ENCODE results near the gene RALB.

RALB gene

GRCh38 chr2:120314690-120315366 lies 62.2 kb downstream of the RALB start:
- Histone ChIP-seq H2AFZ (ENCODE audit: low read depth, low read length) (no peak overlapping the region), H3K23ac (ENCODE audit: low read length in 2 of 2) (no peak overlapping the region), H3K27me3 (ENCODE audit: control insufficient read depth in 1 of 2, insufficient read depth in 1 of 2, low read length in 2 of 2) (peaks cover 19 to 36% of the 10 kb centered on the region in 2 experiments), H3K36me3 (ENCODE audit: control insufficient read depth in 1 of 2, insufficient read depth in 2 of 2, low read depth in 1 of 2, low read length in 2 of 2) (no peaks in the 10 kb centered on the region), H2BK120ac (ENCODE audit: low read depth, low read length) (no peak overlapping the region), H2BK12ac (ENCODE audit: low read length in 2 of 2) (no peak overlapping the region), H3K79me1 (replicated peaks; ENCODE audit: low read length, poor library complexity, severe bottlenecking) (no peaks in the 10 kb centered on the region), H3K4me3 (ENCODE audit: insufficient read depth in 1 of 2, low read depth in 1 of 2, low read length in 2 of 2) (no peak overlapping the region), H3K9me3 (ENCODE audit: control insufficient read depth, low read length) (no peaks in the 10 kb centered on the region), H3K4me2 (ENCODE audit: low read length, poor library complexity, severe bottlenecking) (no peak overlapping the region), H2BK5ac (ENCODE audit: low read depth, low read length, poor library complexity, severe bottlenecking) (no peak overlapping the region), H2BK15ac (ENCODE audit: low read depth, poor library complexity, severe bottlenecking) (no peak overlapping the region), H4K8ac (ENCODE audit: low read length) (no peak overlapping the region), H3K18ac (ENCODE audit: low read depth in 1 of 2, low read length in 2 of 2) (no peak overlapping the region), H3K9ac (ENCODE audit: low read length) (no peak overlapping the region), H4K91ac (ENCODE audit: low read length) (no peak overlapping the region), H3K27ac (ENCODE audit: low read length, poor library complexity, severe bottlenecking) (no peak overlapping the region), H3K4ac (ENCODE audit: low read depth in 1 of 2, low read length in 2 of 2) (peak overlapping the region in 1 of 2 experiments; percentile 25), H2AK5ac (ENCODE audit: low read length, severe bottlenecking) (no peak overlapping the region), H3K14ac (ENCODE audit: low read length in 2 of 2) (no peak overlapping the region), H3K4me1 (ENCODE audit: control insufficient read depth, insufficient read depth, low read depth, low read length) (peaks cover 2% of the 10 kb centered on the region)
- DNase-seq, result no peak
- WGBS, result 81% methylated on average over 19 of the region's 19 CpGs

- H2BK120ac ChIP-seq (ENCODE audit: low read depth, low read length), result no peak overlapping the region
Measured at GRCh38 chr2:120315367-120316033, 62.8 kb downstream of the RALB start.

DNA sequence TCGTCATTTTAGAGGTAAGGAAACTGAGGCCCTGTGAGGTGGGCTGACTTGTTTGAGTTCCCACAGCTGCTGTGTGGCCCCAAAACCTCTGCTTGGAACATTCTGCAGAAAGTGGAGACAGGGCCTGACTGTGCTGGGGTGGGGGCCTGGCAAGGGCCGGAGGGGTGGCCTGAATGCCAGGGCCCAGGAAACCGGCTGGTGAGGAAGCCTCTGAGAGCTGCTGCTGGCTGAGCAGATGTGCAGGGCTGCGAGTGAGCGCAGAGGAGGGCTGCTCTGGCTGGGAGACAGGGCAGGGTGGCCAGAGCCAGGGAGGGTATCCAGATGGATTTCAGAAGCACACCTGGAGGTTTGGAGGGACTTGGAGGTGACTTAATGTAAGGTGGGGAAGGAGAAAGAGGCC lies 63.4 kb downstream of the RALB start:
- H3K9me3 ChIP-seq (ENCODE audit: control insufficient read depth, low read length), result no peaks in the 10 kb centered on the region
- H3K27ac ChIP-seq (ENCODE audit: low read length, poor library complexity, severe bottlenecking), result no peak overlapping the region
- H3K27me3 ChIP-seq (ENCODE audit: control insufficient read depth in 1 of 2, insufficient read depth in 1 of 2, low read length in 2 of 2), result peaks cover 24 to 45% of the 10 kb centered on the region in 2 experiments
- H3K14ac ChIP-seq (ENCODE audit: low read length in 2 of 2), result no peak overlapping the region
- no peaks in the 10 kb centered on the region for H3K79me1 ChIP-seq (replicated peaks; ENCODE audit: low read length, poor library complexity, severe bottlenecking)
- no peak overlapping the region for H2BK120ac ChIP-seq (ENCODE audit: low read depth, low read length)
- no peak overlapping the region for H4K8ac ChIP-seq (ENCODE audit: low read length)
- no peak overlapping the region for H3K23ac ChIP-seq (ENCODE audit: low read length in 2 of 2)
- no peak for DNase-seq
- no peak overlapping the region for H2BK5ac ChIP-seq (ENCODE audit: low read depth, low read length, poor library complexity, severe bottlenecking)
- no peak overlapping the region for H3K4ac ChIP-seq (ENCODE audit: low read depth in 1 of 2, low read length in 2 of 2)
- no peak overlapping the region for H2AFZ ChIP-seq (ENCODE audit: low read depth, low read length)
- H2BK15ac ChIP-seq (ENCODE audit: low read depth, poor library complexity, severe bottlenecking), result no peak overlapping the region
- H2BK12ac ChIP-seq (ENCODE audit: low read length in 2 of 2), result no peak overlapping the region
- no peak overlapping the region for H3K9ac ChIP-seq (ENCODE audit: low read length)
- no peak overlapping the region for H2AK5ac ChIP-seq (ENCODE audit: low read length, severe bottlenecking)
- H3K4me3 ChIP-seq (ENCODE audit: insufficient read depth in 1 of 2, low read depth in 1 of 2, low read length in 2 of 2), result no peak overlapping the region
- H3K18ac ChIP-seq (ENCODE audit: low read depth in 1 of 2, low read length in 2 of 2), result no peak overlapping the region
- WGBS, result 90% methylated on average over 5 of the region's 5 CpGs
- no peak overlapping the region for H3K4me2 ChIP-seq (ENCODE audit: low read length, poor library complexity, severe bottlenecking)
- H3K36me3 ChIP-seq (ENCODE audit: control insufficient read depth in 1 of 2, insufficient read depth in 2 of 2, low read depth in 1 of 2, low read length in 2 of 2), result no peaks in the 10 kb centered on the region
- no peak overlapping the region for H4K91ac ChIP-seq (ENCODE audit: low read length)
- peaks cover 2% of the 10 kb centered on the region for H3K4me1 ChIP-seq (ENCODE audit: control insufficient read depth, insufficient read depth, low read depth, low read length)

More at GRCh38 chr2:120315367-120316033, 62.8 kb downstream of the RALB start:
- H2AFZ ChIP-seq (ENCODE audit: low read depth, low read length), result no peak overlapping the region
- no peak overlapping the region for H3K4me2 ChIP-seq (ENCODE audit: low read length, poor library complexity, severe bottlenecking)
- H3K9ac ChIP-seq (ENCODE audit: low read length), result no peak overlapping the region
- H4K8ac ChIP-seq (ENCODE audit: low read length), result no peak overlapping the region
- no peak overlapping the region for H3K18ac ChIP-seq (ENCODE audit: low read depth in 1 of 2, low read length in 2 of 2)
- no peak overlapping the region for H2BK5ac ChIP-seq (ENCODE audit: low read depth, low read length, poor library complexity, severe bottlenecking)
- H3K4me3 ChIP-seq (ENCODE audit: insufficient read depth in 1 of 2, low read depth in 1 of 2, low read length in 2 of 2), result no peak overlapping the region
- no peak overlapping the region for H3K14ac ChIP-seq (ENCODE audit: low read length in 2 of 2)
- no peak overlapping the region for H2BK15ac ChIP-seq (ENCODE audit: low read depth, poor library complexity, severe bottlenecking)
- no peak overlapping the region for H4K91ac ChIP-seq (ENCODE audit: low read length)
- no peaks in the 10 kb centered on the region for H3K9me3 ChIP-seq (ENCODE audit: control insufficient read depth, low read length)
- peaks cover 2% of the 10 kb centered on the region for H3K4me1 ChIP-seq (ENCODE audit: control insufficient read depth, insufficient read depth, low read depth, low read length)
- peak overlapping the region in 1 of 2 experiments; percentile 25 for H3K4ac ChIP-seq (ENCODE audit: low read depth in 1 of 2, low read length in 2 of 2)
- H3K36me3 ChIP-seq (ENCODE audit: control insufficient read depth in 1 of 2, insufficient read depth in 2 of 2, low read depth in 1 of 2, low read length in 2 of 2), result no peaks in the 10 kb centered on the region
- no peak overlapping the region for H2AK5ac ChIP-seq (ENCODE audit: low read length, severe bottlenecking)
- H2BK12ac ChIP-seq (ENCODE audit: low read length in 2 of 2), result no peak overlapping the region
- H3K27me3 ChIP-seq (ENCODE audit: control insufficient read depth in 1 of 2, insufficient read depth in 1 of 2, low read length in 2 of 2), result peaks cover 24 to 43% of the 10 kb centered on the region in 2 experiments
- peak overlapping the region in 1 of 2 experiments; percentile 17 for H3K23ac ChIP-seq (ENCODE audit: low read length in 2 of 2)
- H3K79me1 ChIP-seq (replicated peaks; ENCODE audit: low read length, poor library complexity, severe bottlenecking), result no peaks in the 10 kb centered on the region
- no peak overlapping the region for H3K27ac ChIP-seq (ENCODE audit: low read length, poor library complexity, severe bottlenecking)
- DNase-seq, result no peak
- 90% methylated on average over 17 of the region's 17 CpGs for WGBS

DNA sequence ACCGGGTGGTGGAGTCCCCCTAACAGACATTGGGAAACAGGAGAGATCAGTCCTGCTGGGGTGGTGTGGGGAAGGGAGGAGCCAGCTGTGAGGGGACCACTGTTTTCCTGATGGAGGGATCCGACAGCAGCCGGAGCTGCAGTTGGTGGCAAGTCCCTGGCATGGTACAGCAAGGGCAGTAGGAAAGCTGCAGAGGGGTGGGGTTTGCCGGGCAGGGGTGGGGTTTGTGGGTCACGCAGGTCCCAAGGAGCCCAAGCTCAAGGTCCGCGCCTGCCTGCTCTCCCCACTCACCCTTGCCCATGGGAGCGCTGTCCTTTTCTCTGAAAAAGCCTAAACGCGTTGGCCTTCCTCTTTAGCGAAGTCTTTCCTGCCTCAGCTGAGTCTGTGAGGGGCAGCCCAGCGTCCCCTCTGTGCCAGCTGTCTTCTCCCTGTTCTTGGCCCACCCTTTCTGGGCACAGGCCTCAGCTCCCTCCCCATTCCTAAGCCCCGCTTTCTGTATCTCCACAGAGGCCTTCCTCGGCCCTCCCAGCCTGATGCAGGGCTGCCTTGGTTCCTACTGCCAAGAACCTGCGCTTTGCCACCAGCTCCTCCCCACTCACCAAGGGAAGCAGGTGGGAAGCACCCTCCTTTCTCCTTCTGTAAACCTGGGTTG lies 64.0 kb downstream of the RALB start:
- peaks cover 2% of the 10 kb centered on the region for H3K4me1 ChIP-seq (ENCODE audit: control insufficient read depth, insufficient read depth, low read depth, low read length)
- H2BK12ac ChIP-seq (ENCODE audit: low read length in 2 of 2), result no peak overlapping the region
- H3K4me2 ChIP-seq (ENCODE audit: low read length, poor library complexity, severe bottlenecking), result no peak overlapping the region
- H2AK5ac ChIP-seq (ENCODE audit: low read length, severe bottlenecking), result no peak overlapping the region
- peaks cover 25 to 45% of the 10 kb centered on the region in 2 experiments for H3K27me3 ChIP-seq (ENCODE audit: control insufficient read depth in 1 of 2, insufficient read depth in 1 of 2, low read length in 2 of 2)
- H3K27ac ChIP-seq (ENCODE audit: low read length, poor library complexity, severe bottlenecking), result no peak overlapping the region
- H2AFZ ChIP-seq (ENCODE audit: low read depth, low read length), result no peak overlapping the region
- H3K9ac ChIP-seq (ENCODE audit: low read length), result no peak overlapping the region
- no peak overlapping the region for H3K4me3 ChIP-seq (ENCODE audit: insufficient read depth in 1 of 2, low read depth in 1 of 2, low read length in 2 of 2)
- H3K79me1 ChIP-seq (replicated peaks; ENCODE audit: low read length, poor library complexity, severe bottlenecking), result no peaks in the 10 kb centered on the region
- no peaks in the 10 kb centered on the region for H3K9me3 ChIP-seq (ENCODE audit: control insufficient read depth, low read length)
- H3K14ac ChIP-seq (ENCODE audit: low read length in 2 of 2), result no peak overlapping the region
- H2BK15ac ChIP-seq (ENCODE audit: low read depth, poor library complexity, severe bottlenecking), result peak overlapping the region; percentile 12
- no peak overlapping the region for H2BK5ac ChIP-seq (ENCODE audit: low read depth, low read length, poor library complexity, severe bottlenecking)
- no peaks in the 10 kb centered on the region for H3K36me3 ChIP-seq (ENCODE audit: control insufficient read depth in 1 of 2, insufficient read depth in 2 of 2, low read depth in 1 of 2, low read length in 2 of 2)
- H4K8ac ChIP-seq (ENCODE audit: low read length), result no peak overlapping the region
- no peak overlapping the region for H3K18ac ChIP-seq (ENCODE audit: low read depth in 1 of 2, low read length in 2 of 2)
- WGBS, result 91% methylated on average over 15 of the region's 15 CpGs
- H3K23ac ChIP-seq (ENCODE audit: low read length in 2 of 2), result no peak overlapping the region
- no peak for DNase-seq
- H4K91ac ChIP-seq (ENCODE audit: low read length), result no peak overlapping the region
- no peak overlapping the region for H2BK120ac ChIP-seq (ENCODE audit: low read depth, low read length)
- H3K4ac ChIP-seq (ENCODE audit: low read depth in 1 of 2, low read length in 2 of 2), result no peak overlapping the region

All from mesenchymal stem cell (in vitro differentiated cells and primary cell).